DOHH2 (cell line): Measurements from ENCODE around the gene CCDC89.

Source experiments
- H3F3A ChIP-seq: fragments of 200-600 bp; sonication (generic), shearing (Covaris generic); 2 replicates; pipeline ENCODE4 v1.6.0; 2016; ENCODE audit warnings: antibody characterized with exemption, mild to moderate bottlenecking; ENCODE audit not compliant: control insufficient read depth, insufficient read depth
- H3K27ac ChIP-seq: fragments of 200-600 bp; sonication (generic); 2 replicates; pipeline ENCODE4 v1.5.1; 2014; ENCODE audit warnings: low read depth, mild to moderate bottlenecking, low read length, moderate library complexity
- H3K27me3 ChIP-seq: fragments of 200-600 bp; sonication (generic); 2 replicates; pipeline ENCODE4 v1.6.1; 2014; ENCODE audit warnings: mild to moderate bottlenecking, low read length, mixed read lengths; ENCODE audit not compliant: control insufficient read depth
- H3K36me3 ChIP-seq: fragments of 200-600 bp; sonication (generic); 2 replicates; pipeline ENCODE4 v1.6.1; 2014; ENCODE audit warnings: mild to moderate bottlenecking, low read length, moderate library complexity, mixed read lengths; ENCODE audit not compliant: control insufficient read depth
- H3K4me1 ChIP-seq: fragments of 200-600 bp; sonication (generic); 2 replicates; pipeline ENCODE4 v1.6.1; 2014; ENCODE audit warnings: mild to moderate bottlenecking, low read length, mixed read lengths; ENCODE audit not compliant: control insufficient read depth
- H3K4me2 ChIP-seq: fragments of 200-600 bp; sonication (generic); 2 replicates; pipeline ENCODE4 v1.6.0; 2014; ENCODE audit warnings: mild to moderate bottlenecking, low read length, moderate library complexity
- H3K4me3 ChIP-seq: fragments of 200-600 bp; sonication (generic); 2 replicates; pipeline ENCODE4 v1.5.1; 2014; ENCODE audit warnings: mild to moderate bottlenecking, low read length, mixed read lengths
- H3K79me2 ChIP-seq: fragments of 200-600 bp; sonication (generic); 2 replicates; pipeline ENCODE4 v1.6.1; 2014; ENCODE audit warnings: mild to moderate bottlenecking, low read length, mixed read lengths; ENCODE audit not compliant: control insufficient read depth
- H3K9me2 ChIP-seq: fragments of 200-600 bp; sonication (generic); replicated peaks from 2 replicates; pipeline ENCODE4 v1.6.1; 2014; ENCODE audit warnings: mild to moderate bottlenecking, low read length, mixed read lengths; ENCODE audit not compliant: control insufficient read depth
- H3K9me3 ChIP-seq: fragments of 200-600 bp; sonication (generic); 2 replicates; pipeline ENCODE4 v1.6.1; 2014; ENCODE audit warnings: antibody characterized with exemption, low read length, mixed read lengths; ENCODE audit not compliant: control insufficient read depth, insufficient read depth
- H4K20me1 ChIP-seq: fragments of 200-600 bp; sonication (generic); 2 replicates; pipeline ENCODE4 v1.6.0; 2014; ENCODE audit warnings: low read depth, mild to moderate bottlenecking, antibody characterized with exemption, low read length, moderate library complexity; ENCODE audit not compliant: control insufficient read depth, insufficient read depth
- CTCF ChIP-seq: fragments of 200-600 bp; sonication (generic); IDR thresholded peaks from one replicate; pipeline ENCODE4 v1.5.1; 2014; ENCODE audit warnings: antibody characterized with exemption, mild to moderate bottlenecking, low read depth, low read length; ENCODE audit not compliant: poor library complexity, severe bottlenecking
- EZH2phosphoT487 ChIP-seq: fragments of 200-600 bp; sonication (generic); IDR thresholded peaks from 2 replicates; pipeline ENCODE4 v1.6.1; 2017; ENCODE audit warnings: borderline replicate concordance, mild to moderate bottlenecking, antibody characterized with exemption, low read length, moderate library complexity, mixed read lengths

CCDC89 gene

GRCh38 chr11:85634747-85635146 is 51.2 kb downstream of the CCDC89 start:
- TF ChIP-seq CTCF, result no peak
- TF ChIP-seq EZH2phosphoT487, result no peak
- Histone ChIP-seq H3K27me3 (no peaks in the 10 kb centered on the region), H3K4me1 (peaks cover 3% of the 10 kb centered on the region), H3K9me2 (no peaks in the 10 kb centered on the region), H3K79me2 (peaks cover 28% of the 10 kb centered on the region), H3K36me3 (peaks cover 57% of the 10 kb centered on the region), H3F3A (0 out of 2 replicates have a peak, but pooled peaks cover 2% of the 10 kb centered on the region), H3K27ac (no peak overlapping the region), H4K20me1 (no peaks in the 10 kb centered on the region), H3K4me2 (no peak overlapping the region), H3K9me3 (no peaks in the 10 kb centered on the region), H3K4me3 (no peak overlapping the region)
